Duodenal mucosa (tissue), 2 donors: ENCODE data around the gene TAS2R39.

Experiments
- H3K27ac ChIP-seq: one replicate; pipeline ENCODE4 v1.7.0; 2013; ENCODE audit warnings: low read depth, low read length
- H3K27me3 ChIP-seq, 2 donors: one replicate each; pipeline ENCODE4 v1.7.0; 2013; ENCODE audit warnings: low read length in 2 of 2, control low read depth in 1 of 2; ENCODE audit not compliant: insufficient read depth in 2 of 2, control insufficient read depth in 1 of 2
- H3K36me3 ChIP-seq, 2 donors: one replicate each; pipeline ENCODE4 v1.7.0; 2013; ENCODE audit warnings: low read length in 2 of 2, control low read depth in 1 of 2; ENCODE audit not compliant: insufficient read depth in 2 of 2, control insufficient read depth in 1 of 2
- H3K4me1 ChIP-seq, 2 donors: one replicate each; pipeline ENCODE4 v1.7.0; 2013; ENCODE audit warnings: low read length in 2 of 2, control low read depth in 1 of 2; ENCODE audit not compliant: insufficient read depth in 2 of 2, control insufficient read depth in 1 of 2
- H3K4me3 ChIP-seq, 2 donors: one replicate each; pipeline ENCODE4 v1.7.0; 2013; ENCODE audit warnings: low read length in 2 of 2, low read depth in 1 of 2
- H3K9ac ChIP-seq, 2 donors: one replicate each; pipeline ENCODE4 v1.7.0; 2013; ENCODE audit warnings: low read length in 2 of 2, low read depth in 1 of 2
- H3K9me3 ChIP-seq, 2 donors: one replicate each; pipeline ENCODE4 v1.7.0; 2013; ENCODE audit warnings: low read length in 2 of 2, control low read depth in 1 of 2; ENCODE audit not compliant: control insufficient read depth in 1 of 2

TAS2R39 gene

DNA sequence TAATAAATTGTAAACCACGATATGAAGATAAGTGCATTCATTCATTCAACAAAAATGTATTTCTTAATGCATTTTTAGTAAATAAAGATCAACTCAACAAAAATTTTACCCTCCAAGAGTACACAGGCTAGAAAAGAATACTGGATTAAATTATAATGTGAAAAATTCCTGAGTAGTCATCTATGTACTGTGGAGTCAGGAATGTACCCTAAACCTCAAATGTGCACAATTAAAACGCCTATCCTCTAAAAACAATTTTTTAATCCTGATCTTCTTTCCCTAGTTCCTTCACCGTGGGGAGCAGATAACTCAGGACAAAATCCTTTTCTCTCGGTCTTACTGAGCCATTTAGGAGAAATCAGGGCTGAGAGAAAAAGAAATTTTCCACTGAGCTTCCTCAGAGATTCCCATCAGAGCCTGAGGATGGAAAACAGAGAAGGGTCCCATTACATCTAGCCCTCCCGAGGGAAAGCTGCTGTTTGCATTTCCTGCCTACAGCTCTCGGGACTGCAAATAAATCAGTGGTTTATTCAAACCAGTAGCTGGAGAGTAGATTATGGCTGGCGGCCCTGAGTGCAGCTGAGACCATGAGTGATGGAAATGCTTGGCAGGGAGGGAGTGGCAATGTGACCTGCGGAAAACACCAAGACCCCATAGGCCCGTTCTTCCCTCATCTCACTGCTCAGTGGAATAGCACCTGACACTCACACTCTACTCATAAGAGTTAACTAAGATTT lies 46.0 kb downstream of the TAS2R39 start:
- Histone ChIP-seq H3K27me3 (no peaks in the 10 kb centered on the region), H3K4me1 (no peaks in the 10 kb centered on the region), H3K9ac (no peak overlapping the region), H3K27ac (no peak overlapping the region), H3K36me3 (no peaks in the 10 kb centered on the region), H3K9me3 (no peaks in the 10 kb centered on the region), H3K4me3 (no peak overlapping the region)

DNA sequence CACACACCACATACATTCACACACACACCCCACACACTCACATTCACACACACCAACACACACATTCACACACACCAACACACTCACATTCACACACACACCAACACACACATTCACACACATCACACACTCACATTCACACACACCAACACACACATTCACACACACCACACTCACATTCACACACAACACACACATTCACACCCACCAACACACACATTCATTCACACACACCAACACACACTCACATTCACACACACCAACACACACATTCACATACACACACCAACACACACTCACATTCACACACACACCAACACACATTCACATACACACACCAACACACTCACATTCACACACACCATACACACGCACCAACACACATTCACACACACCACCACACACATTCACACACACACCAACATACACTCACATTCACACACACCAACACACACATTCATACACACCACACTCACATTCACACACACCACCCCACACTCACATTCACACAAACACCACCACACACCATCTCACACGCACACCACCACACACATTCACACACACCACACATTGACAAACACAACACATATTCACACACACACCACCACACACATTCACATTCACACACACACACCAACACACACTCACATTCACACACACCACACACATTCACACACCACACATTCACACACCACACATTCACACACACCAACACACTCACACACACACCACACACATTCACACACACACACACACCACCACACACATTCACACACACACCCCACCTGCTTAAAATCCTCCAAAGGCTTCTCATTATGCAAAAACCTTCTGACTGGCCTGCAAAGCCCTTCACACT lies 47.6 kb downstream of the TAS2R39 start:
- Histone ChIP-seq H3K9ac (no peak overlapping the region), H3K27ac (no peak overlapping the region), H3K36me3 (no peaks in the 10 kb centered on the region), H3K4me3 (no peak overlapping the region), H3K27me3 (no peaks in the 10 kb centered on the region), H3K4me1 (no peaks in the 10 kb centered on the region), H3K9me3 (peaks cover 0 to 3% of the 10 kb centered on the region in 2 donors)
